Measurements from ENCODE around the gene ANO6. TPM values are rescaled to one million over a fixed set of nuclear protein-coding genes. Genes with fewer than 3 reads are reported as not detected.
A peak's percentile ranks its signal among the peaks of the same experiment; 100 is the strongest.
"Not testable (repeated sequence)": the region's sequence is repeated elsewhere in the genome, so short reads cannot be mapped to it uniquely, and the experiment has no call there.

ANO6 gene
- polyA plus RNA-seq (ENCODE audit: insufficient read length), result 73.3 TPM
- long read RNA-seq, donor 1, full-length matches to known transcripts, result 3 of 3 reads
- long read RNA-seq, donor 1, partial matches to known transcripts, result 0 of 3 reads
- long read RNA-seq, donor 1, other reads (novel, unspliced or antisense), result 0 of 3 reads
- long read RNA-seq, donor 2, full-length matches to known transcripts, result 6 of 17 reads
- long read RNA-seq, donor 2, partial matches to known transcripts, result 11 of 17 reads
- long read RNA-seq, donor 2, other reads (novel, unspliced or antisense), result 0 of 17 reads
- long read RNA-seq, donor 3, full-length matches to known transcripts, result 6 of 14 reads
- long read RNA-seq, donor 3, partial matches to known transcripts, result 8 of 14 reads
- long read RNA-seq, donor 3, other reads (novel, unspliced or antisense), result 0 of 14 reads
- long read RNA-seq, donor 4, result 0 reads
- long read RNA-seq, donor 5, full-length matches to known transcripts, result 6 of 6 reads
- long read RNA-seq, donor 5, partial matches to known transcripts, result 0 of 6 reads
- long read RNA-seq, donor 5, other reads (novel, unspliced or antisense), result 0 of 6 reads
- long read RNA-seq, donor 6, full-length matches to known transcripts, result 6 of 6 reads
- long read RNA-seq, donor 6, partial matches to known transcripts, result 0 of 6 reads
- long read RNA-seq, donor 6, other reads (novel, unspliced or antisense), result 0 of 6 reads
- long read RNA-seq, donor 7, full-length matches to known transcripts, result 5 of 5 reads
- long read RNA-seq, donor 7, partial matches to known transcripts, result 0 of 5 reads
- long read RNA-seq, donor 7, other reads (novel, unspliced or antisense), result 0 of 5 reads
- long read RNA-seq, donor 8, full-length matches to known transcripts, result 1 of 1 reads
- long read RNA-seq, donor 8, partial matches to known transcripts, result 0 of 1 reads
- long read RNA-seq, donor 8, other reads (novel, unspliced or antisense), result 0 of 1 reads

GRCh38 chr12:45215419-45216229 is at the start of gene ANO6:
TSS of gene ANO6 (plus strand) at chr12:45216095. CDS start at chr12:45216322, 227 bp downstream.
- DNase-seq, result peak; percentile 87

- no peak for DNase-seq
These were observed 46.9 kb upstream of the ANO6 start for GRCh38 chr12:45168976-45169375.

GRCh38 chr12:45170456-45171042 is 45.3 kb upstream of the ANO6 start:
- DNase-seq, result peak; percentile 51

- DNase-seq, result not testable (repeated sequence)
These were observed 42.6 kb upstream of the ANO6 start for GRCh38 chr12:45173293-45173692.

- DNase-seq, result no peak
These were observed 41.3 kb upstream of the ANO6 start for GRCh38 chr12:45174595-45174994.

- DNase-seq, result no peak
These were observed 37.1 kb upstream of the ANO6 start for GRCh38 chr12:45178771-45179170.

GRCh38 chr12:45182511-45182910 is 33.4 kb upstream of the ANO6 start:
- DNase-seq, result no peak

- DNase-seq, result no peak
These were observed 32.6 kb upstream of the ANO6 start for GRCh38 chr12:45183246-45183645.

- no peak for DNase-seq
These were observed 31.5 kb upstream of the ANO6 start for GRCh38 chr12:45184147-45184963.

- DNase-seq, result no peak
These were observed 29.1 kb upstream of the ANO6 start for GRCh38 chr12:45186762-45187161.

GRCh38 chr12:45189766-45190403 is 26.0 kb upstream of the ANO6 start:
- DNase-seq, result no peak

- DNase-seq, result no peak
These were observed 24.7 kb upstream of the ANO6 start for GRCh38 chr12:45191239-45191638.

- no peak for DNase-seq
These were observed 23.2 kb upstream of the ANO6 start for GRCh38 chr12:45192707-45193106.

GRCh38 chr12:45200491-45201043 is 15.3 kb upstream of the ANO6 start:
- DNase-seq, result no peak

- DNase-seq, result no peak
These were observed 12.1 kb upstream of the ANO6 start for GRCh38 chr12:45203767-45204166.

- no peak for DNase-seq
These were observed 11.1 kb upstream of the ANO6 start for GRCh38 chr12:45204757-45205156.

GRCh38 chr12:45205165-45205825 is 10.6 kb upstream of the ANO6 start:
- no peak for DNase-seq

- DNase-seq, result no peak
These were observed 7.0 kb upstream of the ANO6 start for GRCh38 chr12:45208604-45209487.
